A673 (cell line): ENCODE measurements around the gene CDH23.

ENCODE experiments used
- EZH2 ChIP-seq: fragments of 200-600 bp; sonication (generic); IDR thresholded peaks from 2 replicates; pipeline ENCODE4 v1.6.1; 2017; ENCODE audit warnings: borderline replicate concordance, low read depth, mild to moderate bottlenecking, mixed read lengths, antibody characterized with exemption, low read length; ENCODE audit not compliant: poor library complexity, severe bottlenecking
- TF ChIP-seq, protein P1 (sequence below): fragments of 300-800, 200-600 bp; sonication (generic); conservative IDR thresholded peaks from 2 replicates; pipeline ENCODE4 v1.5.1; 2017; ENCODE audit warnings: low read depth, mild to moderate bottlenecking, antibody characterized with exemption, low read length, moderate library complexity, mixed read lengths

DNA sequence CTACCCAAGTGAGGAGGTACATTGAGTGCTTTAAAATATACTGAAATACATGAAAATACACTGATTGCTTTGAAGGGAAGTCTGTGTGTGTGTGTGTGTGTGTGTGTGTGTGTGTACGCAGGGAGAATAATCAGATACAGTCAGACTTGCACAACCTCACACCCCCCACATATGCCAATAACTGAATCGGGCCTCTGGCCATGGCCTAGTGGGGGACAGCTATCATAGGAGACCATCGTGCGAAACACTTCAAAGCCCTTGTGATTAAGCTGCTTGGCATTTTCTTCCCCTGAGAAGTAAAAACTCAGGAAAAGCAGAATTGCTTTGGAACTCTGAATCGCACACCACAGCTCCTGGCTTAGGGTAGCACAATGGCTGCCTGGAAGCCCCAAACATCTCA is 187.7 kb downstream of the CDH23 start:
- TF ChIP-seq, protein P1, sequence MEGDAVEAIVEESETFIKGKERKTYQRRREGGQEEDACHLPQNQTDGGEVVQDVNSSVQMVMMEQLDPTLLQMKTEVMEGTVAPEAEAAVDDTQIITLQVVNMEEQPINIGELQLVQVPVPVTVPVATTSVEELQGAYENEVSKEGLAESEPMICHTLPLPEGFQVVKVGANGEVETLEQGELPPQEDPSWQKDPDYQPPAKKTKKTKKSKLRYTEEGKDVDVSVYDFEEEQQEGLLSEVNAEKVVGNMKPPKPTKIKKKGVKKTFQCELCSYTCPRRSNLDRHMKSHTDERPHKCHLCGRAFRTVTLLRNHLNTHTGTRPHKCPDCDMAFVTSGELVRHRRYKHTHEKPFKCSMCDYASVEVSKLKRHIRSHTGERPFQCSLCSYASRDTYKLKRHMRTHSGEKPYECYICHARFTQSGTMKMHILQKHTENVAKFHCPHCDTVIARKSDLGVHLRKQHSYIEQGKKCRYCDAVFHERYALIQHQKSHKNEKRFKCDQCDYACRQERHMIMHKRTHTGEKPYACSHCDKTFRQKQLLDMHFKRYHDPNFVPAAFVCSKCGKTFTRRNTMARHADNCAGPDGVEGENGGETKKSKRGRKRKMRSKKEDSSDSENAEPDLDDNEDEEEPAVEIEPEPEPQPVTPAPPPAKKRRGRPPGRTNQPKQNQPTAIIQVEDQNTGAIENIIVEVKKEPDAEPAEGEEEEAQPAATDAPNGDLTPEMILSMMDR: no peak
- TF ChIP-seq EZH2: no peak
